H1 (cell line): ENCODE data around the gene HNRNPH2.

Source experiments
- CBX5 ChIP-seq: fragments of 300-800, 300-1000 bp; sonication (generic); IDR thresholded peaks from 2 replicates; pipeline ENCODE4 v1.7.1; 2016; ENCODE audit warnings: antibody characterized with exemption, low read length, low read depth
- CEBPB ChIP-seq: IDR thresholded peaks from 2 replicates; pipeline ENCODE4 v1.6.1; 2012; ENCODE audit warnings: low read depth, low read length
- CHD1 ChIP-seq: IDR thresholded peaks from 2 replicates; pipeline ENCODE4 v1.6.1; 2012; ENCODE audit warnings: low read depth, low read length, improper control_type of control experiment
- CTCF ChIP-seq, 3 experiments: IDR thresholded peaks; 1 replicate in 2 of 3; 2 replicates in 1 of 3; pipeline versions ENCODE4 v1.5.1 to v1.6.1; 2011; ENCODE audit warnings: low read length in 3 of 3, mild to moderate bottlenecking in 3 of 3, inconsistent platforms in 2 of 3, low read depth in 1 of 3, moderate library complexity in 1 of 3; ENCODE audit not compliant: insufficient read depth in 1 of 3; ENCODE audit errors: control extremely low read depth in 1 of 3
- E2F6 ChIP-seq: IDR thresholded peaks from 2 replicates; pipeline ENCODE4 v1.6.1; 2012; ENCODE audit warnings: inconsistent platforms
- EGR1 ChIP-seq: IDR thresholded peaks from 2 replicates; pipeline ENCODE4 v1.6.1; 2011; ENCODE audit warnings: low read depth, low read length, borderline replicate concordance
- GTF2F1 ChIP-seq: IDR thresholded peaks from 2 replicates; pipeline ENCODE4 v1.6.1; 2012; ENCODE audit warnings: low read depth, low read length, improper control_type of control experiment, borderline replicate concordance
- HDAC6 ChIP-seq: IDR thresholded peaks from one replicate; pipeline ENCODE4 v1.7.1; 2012; ENCODE audit warnings: low read depth, mild to moderate bottlenecking, inconsistent platforms, low read length, moderate library complexity
- POLR2A ChIP-seq, 2 experiments: IDR thresholded peaks; 1 replicate in 1 of 2; 2 replicates in 1 of 2; pipeline ENCODE4 v1.6.1; 2011; ENCODE audit warnings: low read depth in 2 of 2, low read length in 2 of 2, mild to moderate bottlenecking in 2 of 2; ENCODE audit errors: control extremely low read depth in 1 of 2
- SUZ12 ChIP-seq: fragments of 200-600 bp; sonication (generic); IDR thresholded peaks from 2 replicates; pipeline ENCODE4 v1.6.1; 2012; ENCODE audit warnings: mild to moderate bottlenecking, inconsistent platforms, low read length, moderate library complexity, mixed read lengths
- TAF1 ChIP-seq: IDR thresholded peaks from 2 replicates; pipeline ENCODE4 v1.6.1; 2011; ENCODE audit warnings: mild to moderate bottlenecking, low read depth, low read length

- no peak for TF ChIP-seq CTCF (IDR thresholded peaks at IDR 0.05; ENCODE audit: control extremely low read depth in 1 of 3, insufficient read depth in 1 of 3, low read depth in 1 of 3, low read length in 3 of 3)
- TF ChIP-seq HDAC6, result no peak
- TF ChIP-seq E2F6, result no peak
- no peak for TF ChIP-seq TAF1
- TF ChIP-seq POLR2A (IDR thresholded peaks at IDR 0.05; ENCODE audit: control extremely low read depth in 1 of 2, low read depth in 2 of 2, low read length in 2 of 2), result no peak
- no peak for TF ChIP-seq SUZ12
- no peak for TF ChIP-seq EGR1
- TF ChIP-seq CHD1, result no peak
- TF ChIP-seq CBX5, result no peak
- no peak for TF ChIP-seq GTF2F1
- TF ChIP-seq CEBPB, result no peak
Measured at GRCh38 chrX:101407167-101407747, 765 bp upstream of the HNRNPH2 start.
